Measurements from ENCODE around the gene LPP. TPM values are rescaled to one million over a fixed set of nuclear protein-coding genes. Genes with fewer than 3 reads are reported as not detected.
A peak's percentile ranks its signal among the peaks of the same experiment; 100 is the strongest.

LPP gene
- total and polyA plus RNA-seq, 8 donors: 8.0 to 885 (median 305) TPM

DNA sequence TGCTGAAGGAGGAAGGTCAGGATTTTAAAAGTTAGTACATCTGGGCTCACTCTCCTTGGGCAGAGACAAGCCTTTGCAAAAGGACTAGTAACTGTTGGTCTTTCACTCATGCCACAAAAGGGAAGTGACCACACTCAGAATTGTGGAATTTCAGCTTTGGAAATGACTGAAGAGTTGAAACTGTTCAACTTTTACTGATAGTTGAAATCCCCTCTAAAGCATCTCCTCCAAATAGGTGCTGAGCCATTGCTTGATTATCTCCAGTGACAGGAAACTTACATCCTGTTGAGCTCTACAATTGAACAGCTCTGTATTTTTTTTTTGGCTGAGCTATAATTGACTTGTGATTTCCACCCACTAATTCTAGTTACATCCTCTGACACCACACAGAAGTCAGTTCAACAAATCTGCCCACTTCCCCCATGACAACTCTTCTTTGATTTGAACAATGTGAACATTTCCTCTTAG lies 763.0 kb downstream of the LPP start:
- no peak overlapping the region for H3K4me3 ChIP-seq
- H3K36me3 ChIP-seq: no peaks in the 10 kb centered on the region
- H3K27me3 ChIP-seq: no peaks in the 10 kb centered on the region
- peak in 1 of 2 donors; percentile 44 for DNase-seq
- intact Hi-C loops (cut with DNase I; ENCODE audit: low total_unique reads): no loop called here
- H3K27ac ChIP-seq: no peak overlapping the region
- TF ChIP-seq, protein P1, sequence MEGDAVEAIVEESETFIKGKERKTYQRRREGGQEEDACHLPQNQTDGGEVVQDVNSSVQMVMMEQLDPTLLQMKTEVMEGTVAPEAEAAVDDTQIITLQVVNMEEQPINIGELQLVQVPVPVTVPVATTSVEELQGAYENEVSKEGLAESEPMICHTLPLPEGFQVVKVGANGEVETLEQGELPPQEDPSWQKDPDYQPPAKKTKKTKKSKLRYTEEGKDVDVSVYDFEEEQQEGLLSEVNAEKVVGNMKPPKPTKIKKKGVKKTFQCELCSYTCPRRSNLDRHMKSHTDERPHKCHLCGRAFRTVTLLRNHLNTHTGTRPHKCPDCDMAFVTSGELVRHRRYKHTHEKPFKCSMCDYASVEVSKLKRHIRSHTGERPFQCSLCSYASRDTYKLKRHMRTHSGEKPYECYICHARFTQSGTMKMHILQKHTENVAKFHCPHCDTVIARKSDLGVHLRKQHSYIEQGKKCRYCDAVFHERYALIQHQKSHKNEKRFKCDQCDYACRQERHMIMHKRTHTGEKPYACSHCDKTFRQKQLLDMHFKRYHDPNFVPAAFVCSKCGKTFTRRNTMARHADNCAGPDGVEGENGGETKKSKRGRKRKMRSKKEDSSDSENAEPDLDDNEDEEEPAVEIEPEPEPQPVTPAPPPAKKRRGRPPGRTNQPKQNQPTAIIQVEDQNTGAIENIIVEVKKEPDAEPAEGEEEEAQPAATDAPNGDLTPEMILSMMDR (IDR thresholded peaks at IDR 0.05): no peak
- TF ChIP-seq POLR2AphosphoS5 (IDR thresholded peaks at IDR 0.05) (no peak), EP300 (IDR thresholded peaks at IDR 0.05) (no peak), POLR2A (IDR thresholded peaks at IDR 0.05) (no peak)
- no peaks in the 10 kb centered on the region for H3K9me3 ChIP-seq
- H3K4me1 ChIP-seq: peaks cover 0 to 11% (median 0%) of the 10 kb centered on the region in 4 donors

DNA sequence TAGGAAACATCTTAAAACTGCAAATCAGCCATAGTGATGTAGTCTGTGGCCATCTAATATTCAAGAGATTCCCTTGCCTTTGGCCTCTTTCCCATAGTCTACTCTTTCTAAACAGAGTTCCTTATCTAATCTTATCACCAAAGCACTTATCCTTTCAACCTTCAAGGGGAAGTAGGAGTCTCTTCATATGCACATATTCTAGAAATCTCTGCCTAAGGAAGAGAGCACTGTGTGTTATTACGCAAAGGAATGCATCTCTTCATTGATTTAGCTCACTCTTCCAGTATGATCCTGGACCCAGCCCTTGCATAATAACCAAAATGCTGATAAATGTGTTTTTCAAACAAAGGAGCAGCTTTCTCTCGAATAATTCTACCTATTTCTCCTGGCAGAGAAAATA lies 764.1 kb downstream of the LPP start:
- no peak overlapping the region for H3K4me3 ChIP-seq
- no peak overlapping the region for H3K27ac ChIP-seq
- DNase-seq: no peak
- H3K9me3 ChIP-seq: no peaks in the 10 kb centered on the region
- WGBS, 5 donors: 59 to 71% (median 61%) methylated on average over 2 of the region's 2 CpGs
- intact Hi-C loops (cut with DNase I; ENCODE audit: low total_unique reads): no loop called here
- H3K36me3 ChIP-seq: no peaks in the 10 kb centered on the region
- H3K27me3 ChIP-seq: no peaks in the 10 kb centered on the region
- H3K4me1 ChIP-seq: peaks cover 0 to 11% (median 0%) of the 10 kb centered on the region in 4 donors
- no peak for TF ChIP-seq POLR2AphosphoS5 (IDR thresholded peaks at IDR 0.05)
- no peak for TF ChIP-seq POLR2A (IDR thresholded peaks at IDR 0.05)
- TF ChIP-seq, protein P1 (IDR thresholded peaks at IDR 0.05): no peak
- TF ChIP-seq EP300 (IDR thresholded peaks at IDR 0.05): no peak

DNA sequence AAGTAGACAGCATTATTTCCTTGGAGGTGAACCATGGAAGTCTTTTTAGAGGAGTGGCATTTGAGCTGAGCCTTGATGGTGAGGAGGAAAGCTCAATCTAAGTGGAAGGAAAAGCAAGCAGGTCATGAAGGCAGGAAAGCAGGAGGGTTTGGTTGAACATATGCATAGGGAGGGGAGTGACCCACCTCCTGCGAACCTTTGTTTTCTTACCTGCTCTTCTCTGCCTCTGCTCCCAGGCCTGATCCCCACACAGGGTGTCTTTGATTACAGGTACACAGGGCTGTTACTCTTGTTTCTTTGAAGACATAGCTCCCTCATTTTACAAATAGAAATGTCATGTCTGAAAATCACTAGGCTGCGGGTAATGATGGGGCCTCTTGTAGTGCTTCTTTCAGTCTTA lies 769.7 kb downstream of the LPP start:
- no peak for DNase-seq
- TF ChIP-seq POLR2A (IDR thresholded peaks at IDR 0.05) (no peak), POLR2AphosphoS5 (IDR thresholded peaks at IDR 0.05) (no peak), EP300 (IDR thresholded peaks at IDR 0.05) (no peak)
- TF ChIP-seq, protein P1 (IDR thresholded peaks at IDR 0.05): no peak
- Histone ChIP-seq H3K4me3 (no peak overlapping the region), H3K36me3 (no peaks in the 10 kb centered on the region), H3K27me3 (no peaks in the 10 kb centered on the region), H3K9me3 (no peaks in the 10 kb centered on the region), H3K4me1 (no peaks in the 10 kb centered on the region), H3K27ac (no peak overlapping the region)
- intact Hi-C loops (cut with DNase I; ENCODE audit: low total_unique reads): no loop called here
- 91 to 98% (median 94%) methylated on average over 2 of the region's 2 CpGs for WGBS, 5 donors

DNA sequence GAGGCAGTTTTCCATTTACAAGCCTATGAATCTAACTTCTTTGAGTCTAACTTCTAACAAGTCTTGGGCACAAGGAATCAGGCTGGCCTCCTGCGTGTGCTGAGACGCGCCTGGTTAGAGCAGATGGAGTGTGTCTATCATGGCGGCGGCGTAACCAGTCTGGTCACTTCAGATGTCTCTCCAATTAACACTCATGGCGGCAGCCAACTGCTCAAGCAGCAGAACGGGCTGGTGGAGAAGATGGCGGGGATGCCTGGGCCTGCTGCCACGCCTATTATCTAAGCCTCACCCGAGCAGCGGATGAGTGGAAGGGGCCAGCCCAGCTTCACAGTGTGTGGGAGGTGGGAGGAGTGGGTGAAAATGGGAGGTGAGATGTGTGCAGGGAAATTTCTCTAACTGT lies 771.4 kb downstream of the LPP start:
- Histone ChIP-seq H3K4me1 (no peaks in the 10 kb centered on the region), H3K27ac (no peak overlapping the region), H3K36me3 (no peaks in the 10 kb centered on the region), H3K9me3 (no peaks in the 10 kb centered on the region), H3K4me3 (no peak overlapping the region), H3K27me3 (no peaks in the 10 kb centered on the region)
- WGBS, 5 donors: 95 to 98% (median 97%) methylated on average over 12 of the region's 12 CpGs
- TF ChIP-seq EP300 (IDR thresholded peaks at IDR 0.05) (no peak), POLR2AphosphoS5 (IDR thresholded peaks at IDR 0.05) (no peak), POLR2A (IDR thresholded peaks at IDR 0.05) (no peak)
- TF ChIP-seq, protein P1 (IDR thresholded peaks at IDR 0.05): no peak
- DNase-seq: no peak
- intact Hi-C loops (cut with DNase I; ENCODE audit: low total_unique reads): no loop called here

All from stomach (tissue), 9 donors.